MM.1S (cell line): ENCODE data around the gene GAP43.

Experiments used
- DNase-seq: peaks from one replicate; pipeline ENCODE4 v3.0.0-alpha.2; 2015
- H2AFZ ChIP-seq: fragments of 300-600 bp; sonication (generic); 2 replicates; pipeline ENCODE4 v1.6.0; 2016; ENCODE audit warnings: antibody characterized with exemption, low read length
- H3F3A ChIP-seq: fragments of 300-600 bp; sonication (generic); 2 replicates; pipeline ENCODE4 v1.6.1; 2016; ENCODE audit warnings: mild to moderate bottlenecking, antibody characterized with exemption, low read length, moderate library complexity, mixed read lengths; ENCODE audit not compliant: insufficient read depth
- H3K27ac ChIP-seq: fragments of 300-600 bp; sonication (generic); 2 replicates; pipeline ENCODE4 v1.5.1; 2016; ENCODE audit warnings: mild to moderate bottlenecking, low read length
- H3K27me3 ChIP-seq: fragments of 300-600 bp; sonication (generic); replicated peaks from 2 replicates; pipeline ENCODE4 v1.6.0; 2016; ENCODE audit warnings: low read length; ENCODE audit not compliant: insufficient read depth
- H3K36me3 ChIP-seq: fragments of 300-600 bp; sonication (generic); replicated peaks from 2 replicates; pipeline ENCODE4 v1.6.1; 2016; ENCODE audit warnings: mild to moderate bottlenecking, low read length, mixed read lengths; ENCODE audit not compliant: insufficient read depth
- H3K4me1 ChIP-seq: fragments of 300-600 bp; sonication (generic); 2 replicates; pipeline ENCODE4 v1.6.1; 2016; ENCODE audit warnings: low read length, mixed read lengths
- H3K4me2 ChIP-seq: fragments of 300-600 bp; sonication (generic); 2 replicates; pipeline ENCODE4 v1.6.0; 2016; ENCODE audit warnings: low read depth, low read length
- H3K4me3 ChIP-seq: fragments of 300-600 bp; sonication (generic); 2 replicates; pipeline ENCODE4 v1.5.1; 2016; ENCODE audit warnings: low read length, mixed read lengths
- H3K79me2 ChIP-seq: fragments of 300-600 bp; sonication (generic); 2 replicates; pipeline ENCODE4 v1.6.1; 2016; ENCODE audit warnings: mixed run types, low read length, mixed read lengths
- H3K9ac ChIP-seq: fragments of 300-600 bp; sonication (generic); 2 replicates; pipeline ENCODE4 v1.6.1; 2016; ENCODE audit warnings: low read length, mixed read lengths
- H3K9me2 ChIP-seq: fragments of 300-600 bp; sonication (generic); replicated peaks from 2 replicates; pipeline ENCODE4 v1.6.1; 2016; ENCODE audit warnings: mild to moderate bottlenecking, low read length, mixed read lengths; ENCODE audit not compliant: insufficient read depth
- H3K9me3 ChIP-seq: fragments of 300-600 bp; sonication (generic); replicated peaks from 2 replicates; pipeline ENCODE4 v1.6.1; 2016; ENCODE audit warnings: mild to moderate bottlenecking, low read length, mixed read lengths; ENCODE audit not compliant: insufficient read depth
- H4K20me1 ChIP-seq: fragments of 300-600 bp; sonication (generic); 2 replicates; pipeline ENCODE4 v1.6.1; 2016; ENCODE audit warnings: mild to moderate bottlenecking, low read length, moderate library complexity, mixed read lengths; ENCODE audit not compliant: insufficient read depth
- EZH2 ChIP-seq: fragments of 300-600 bp; sonication (generic); optimal IDR thresholded peaks from 2 replicates; pipeline ENCODE3; 2017; ENCODE audit warnings: low read depth, mild to moderate bottlenecking, antibody characterized with exemption, low read length, mixed read lengths
- EZH2phosphoT487 ChIP-seq: fragments of 300-600 bp; sonication (generic); IDR thresholded peaks from 2 replicates; pipeline ENCODE4 v1.6.1; 2018; ENCODE audit warnings: antibody characterized with exemption, low read length
- TF ChIP-seq, protein P1 (sequence below): fragments of 300-600 bp; sonication (generic); IDR thresholded peaks from 2 replicates; pipeline ENCODE4 v1.5.1; 2016; ENCODE audit warnings: antibody characterized with exemption, low read length, mixed read lengths

GAP43 gene

DNA sequence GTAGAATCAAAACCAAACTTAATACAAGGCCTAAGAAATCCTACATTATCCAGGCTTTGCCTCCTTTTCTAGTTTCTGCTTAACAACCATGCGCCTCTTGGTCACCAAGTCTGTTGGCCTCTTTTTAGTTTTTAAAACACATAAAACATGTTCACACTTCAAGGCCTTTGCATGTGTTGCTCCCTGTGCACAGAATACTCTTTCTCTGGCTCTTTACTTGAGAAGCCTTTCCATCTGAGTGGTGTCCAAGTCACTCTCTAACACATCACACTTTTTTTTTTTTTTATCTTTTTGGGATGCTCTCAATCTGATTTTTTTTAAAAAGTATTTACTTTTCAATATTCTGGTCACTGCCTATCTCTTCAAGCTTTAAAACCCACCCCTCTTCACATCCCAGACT lies 14.9 kb downstream of the GAP43 start:
- Histone ChIP-seq H3K4me3 (no peak overlapping the region), H3K9me2 (no peaks in the 10 kb centered on the region), H3K9me3 (no peaks in the 10 kb centered on the region), H3K36me3 (no peaks in the 10 kb centered on the region), H3K27ac (no peak overlapping the region), H3K4me1 (0 out of 2 replicates have a peak, but pooled peaks cover 3% of the 10 kb centered on the region), H3K9ac (no peak overlapping the region), H3K4me2 (no peak overlapping the region), H3K79me2 (no peaks in the 10 kb centered on the region), H4K20me1 (no peaks in the 10 kb centered on the region), H3K27me3 (no peaks in the 10 kb centered on the region), H3F3A (no peaks in the 10 kb centered on the region), H2AFZ (no peak overlapping the region)
- no peak for DNase-seq
- TF ChIP-seq, protein P1, sequence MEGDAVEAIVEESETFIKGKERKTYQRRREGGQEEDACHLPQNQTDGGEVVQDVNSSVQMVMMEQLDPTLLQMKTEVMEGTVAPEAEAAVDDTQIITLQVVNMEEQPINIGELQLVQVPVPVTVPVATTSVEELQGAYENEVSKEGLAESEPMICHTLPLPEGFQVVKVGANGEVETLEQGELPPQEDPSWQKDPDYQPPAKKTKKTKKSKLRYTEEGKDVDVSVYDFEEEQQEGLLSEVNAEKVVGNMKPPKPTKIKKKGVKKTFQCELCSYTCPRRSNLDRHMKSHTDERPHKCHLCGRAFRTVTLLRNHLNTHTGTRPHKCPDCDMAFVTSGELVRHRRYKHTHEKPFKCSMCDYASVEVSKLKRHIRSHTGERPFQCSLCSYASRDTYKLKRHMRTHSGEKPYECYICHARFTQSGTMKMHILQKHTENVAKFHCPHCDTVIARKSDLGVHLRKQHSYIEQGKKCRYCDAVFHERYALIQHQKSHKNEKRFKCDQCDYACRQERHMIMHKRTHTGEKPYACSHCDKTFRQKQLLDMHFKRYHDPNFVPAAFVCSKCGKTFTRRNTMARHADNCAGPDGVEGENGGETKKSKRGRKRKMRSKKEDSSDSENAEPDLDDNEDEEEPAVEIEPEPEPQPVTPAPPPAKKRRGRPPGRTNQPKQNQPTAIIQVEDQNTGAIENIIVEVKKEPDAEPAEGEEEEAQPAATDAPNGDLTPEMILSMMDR = no peak
- TF ChIP-seq EZH2 (no peak), EZH2phosphoT487 (no peak)

DNA sequence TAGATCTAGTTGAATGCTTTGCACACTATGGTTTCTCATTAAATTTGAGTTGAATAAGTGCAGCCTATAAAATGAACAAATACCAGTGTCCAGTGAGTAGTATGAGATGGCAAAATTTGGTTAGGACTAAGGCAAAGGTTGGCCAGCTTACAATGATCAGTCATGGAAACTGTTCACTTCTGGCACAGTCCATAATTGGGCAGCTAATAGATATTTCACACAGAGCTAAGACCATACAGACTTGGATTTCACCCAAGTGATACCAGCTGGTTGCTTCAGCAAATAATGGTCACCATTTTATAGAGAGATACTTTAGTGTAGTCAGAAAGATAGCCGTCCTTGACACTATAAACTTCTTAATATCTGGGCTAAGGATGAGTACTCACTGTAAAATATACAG lies 15.7 kb downstream of the GAP43 start:
- no peaks in the 10 kb centered on the region for H3K79me2 ChIP-seq
- no peak for DNase-seq

DNA sequence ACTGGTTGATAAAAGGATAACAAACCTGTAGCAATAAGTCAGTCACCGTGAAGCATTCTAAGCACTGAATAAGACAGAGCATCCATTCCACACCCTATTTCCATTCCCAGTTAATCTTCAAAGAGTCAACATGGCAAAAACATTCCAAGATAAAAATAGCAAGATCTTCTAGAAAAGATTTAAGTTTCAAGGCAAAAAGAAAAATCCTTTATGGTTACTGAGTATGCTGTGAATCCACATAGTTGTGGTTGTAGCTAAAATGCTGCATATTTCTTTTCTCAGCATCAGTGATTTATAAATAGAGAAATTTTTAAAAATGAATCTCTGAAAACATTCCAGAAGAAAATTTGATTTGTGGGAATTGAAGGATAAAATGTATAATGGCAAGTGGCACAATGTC lies 21.1 kb downstream of the GAP43 start:
- Histone ChIP-seq H3K36me3 (no peaks in the 10 kb centered on the region), H3K4me1 (no peaks in the 10 kb centered on the region), H3K79me2 (no peaks in the 10 kb centered on the region), H2AFZ (no peak overlapping the region), H3K4me3 (no peak overlapping the region), H3K27me3 (no peaks in the 10 kb centered on the region), H3K9ac (no peak overlapping the region), H4K20me1 (no peaks in the 10 kb centered on the region), H3F3A (no peaks in the 10 kb centered on the region), H3K4me2 (no peak overlapping the region), H3K9me2 (no peaks in the 10 kb centered on the region), H3K27ac (no peak overlapping the region), H3K9me3 (no peaks in the 10 kb centered on the region)
- no peak for DNase-seq
- TF ChIP-seq EZH2phosphoT487 = no peak

More for the DNA sequence above, 15.7 kb downstream of the GAP43 start:
- TF ChIP-seq, protein P1 = no peak
- no peak for TF ChIP-seq EZH2phosphoT487
- no peak for TF ChIP-seq EZH2
- no peak overlapping the region for H3K4me3 ChIP-seq
- H3F3A ChIP-seq = no peaks in the 10 kb centered on the region
- H3K9me3 ChIP-seq = no peaks in the 10 kb centered on the region
- no peak overlapping the region for H2AFZ ChIP-seq
- H3K27ac ChIP-seq = no peak overlapping the region
- no peaks in the 10 kb centered on the region for H3K36me3 ChIP-seq
- H3K9ac ChIP-seq = no peak overlapping the region
- no peaks in the 10 kb centered on the region for H3K27me3 ChIP-seq
- no peaks in the 10 kb centered on the region for H3K9me2 ChIP-seq
- no peaks in the 10 kb centered on the region for H4K20me1 ChIP-seq
- no peaks in the 10 kb centered on the region for H3K4me1 ChIP-seq
- H3K4me2 ChIP-seq = no peak overlapping the region

DNA sequence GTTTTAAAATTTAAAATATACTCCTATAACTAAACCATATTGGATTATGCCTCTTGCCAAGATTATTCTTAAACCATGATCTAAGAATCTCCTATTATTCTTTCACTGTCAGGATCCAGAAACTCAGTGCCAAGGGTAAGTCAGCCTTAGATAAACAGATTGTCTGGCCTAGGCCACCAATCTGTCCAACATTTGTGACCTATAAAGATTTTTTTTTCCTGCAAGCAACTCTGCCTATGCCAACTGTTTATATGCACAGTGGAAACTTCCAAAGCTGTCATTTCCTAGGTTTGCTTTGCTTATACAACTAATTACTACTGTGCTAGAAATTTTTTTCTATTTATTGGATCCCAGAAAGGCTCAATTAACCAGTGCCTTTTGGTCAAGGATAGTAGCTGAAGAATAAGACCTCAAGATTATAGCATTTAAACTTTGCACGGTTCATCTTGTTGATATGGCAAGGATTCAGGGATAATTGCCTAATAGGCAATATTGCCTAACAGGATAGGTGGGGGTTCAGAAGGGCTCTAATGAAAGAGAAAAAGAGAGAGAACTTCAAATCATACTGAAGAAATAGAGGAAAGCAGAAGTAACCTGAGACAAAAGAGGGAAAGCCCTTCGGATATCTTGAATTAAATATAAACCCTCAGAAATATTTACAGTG lies 22.8 kb downstream of the GAP43 start:
- TF ChIP-seq, protein P1 = no peak
- TF ChIP-seq EZH2phosphoT487 (no peak), EZH2 (no peak)

More for the DNA sequence above, 22.8 kb downstream of the GAP43 start:
- Histone ChIP-seq H3K27me3 (no peaks in the 10 kb centered on the region), H3K4me1 (no peaks in the 10 kb centered on the region), H2AFZ (no peak overlapping the region), H3K9me2 (no peaks in the 10 kb centered on the region), H3K4me2 (no peak overlapping the region), H3K4me3 (no peak overlapping the region), H3K9me3 (no peaks in the 10 kb centered on the region), H3F3A (no peaks in the 10 kb centered on the region), H4K20me1 (no peaks in the 10 kb centered on the region), H3K36me3 (no peaks in the 10 kb centered on the region), H3K9ac (no peak overlapping the region), H3K79me2 (no peaks in the 10 kb centered on the region), H3K27ac (no peak overlapping the region)
- DNase-seq = no peak
